Measurements from ENCODE around the gene EIF2B5. TPM values are rescaled to one million over a fixed set of nuclear protein-coding genes. Genes with fewer than 3 reads are reported as not detected.

Gene EIF2B5
- total RNA-seq, 2 donors from 2014 or later = 32.6 to 40.8 TPM

- ATAC-seq = no peak
- intact Hi-C loops (cut with DNase I, micrococcal nuclease) = no loop called here
- DNase-seq = no peak
These were observed 49.5 kb downstream of the EIF2B5 start for GRCh38 chr3:184184546-184185230.

GRCh38 chr3:184185461-184186183, 50.5 kb downstream of the EIF2B5 start:
- intact Hi-C loops (cut with DNase I, micrococcal nuclease) = no loop called here
- DNase-seq = peak; percentile 99
- ATAC-seq = peak; percentile 95

GRCh38 chr3:184186184-184186901, 51.2 kb downstream of the EIF2B5 start, which contains the start of gene ABCF3:
TSS of gene ABCF3 (plus strand) at chr3:184186199. CDS start at chr3:184186208, 9 bp downstream.
- intact Hi-C loops (cut with DNase I, micrococcal nuclease) = no loop called here
- peak; percentile 52 to 68 for DNase-seq
- ATAC-seq = peak; percentile 59

DNA sequence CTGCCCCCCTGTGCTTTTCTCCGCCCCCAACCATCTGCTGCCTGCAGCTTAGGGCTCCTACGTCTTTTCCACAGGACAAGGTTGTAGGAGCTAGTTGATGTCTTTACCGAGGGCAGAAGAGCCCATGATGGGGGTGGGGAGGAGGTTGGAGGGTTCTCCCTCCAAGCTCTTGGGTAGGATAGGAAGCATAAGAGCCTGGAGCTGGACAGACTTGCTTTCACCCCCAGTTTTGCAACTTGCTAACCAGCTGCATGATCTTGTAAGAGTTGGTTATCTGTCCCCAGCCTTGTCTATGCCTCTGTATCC, 51.7 kb downstream of the EIF2B5 start:
- DNase-seq (no peak), ATAC-seq (no peak)
- intact Hi-C loops (cut with DNase I, micrococcal nuclease) = no loop called here

GRCh38 chr3:184188080-184188479, 52.9 kb downstream of the EIF2B5 start:
- intact Hi-C loops (cut with DNase I, micrococcal nuclease) = no loop called here
- DNase-seq = no peak
- no peak for ATAC-seq

DNA sequence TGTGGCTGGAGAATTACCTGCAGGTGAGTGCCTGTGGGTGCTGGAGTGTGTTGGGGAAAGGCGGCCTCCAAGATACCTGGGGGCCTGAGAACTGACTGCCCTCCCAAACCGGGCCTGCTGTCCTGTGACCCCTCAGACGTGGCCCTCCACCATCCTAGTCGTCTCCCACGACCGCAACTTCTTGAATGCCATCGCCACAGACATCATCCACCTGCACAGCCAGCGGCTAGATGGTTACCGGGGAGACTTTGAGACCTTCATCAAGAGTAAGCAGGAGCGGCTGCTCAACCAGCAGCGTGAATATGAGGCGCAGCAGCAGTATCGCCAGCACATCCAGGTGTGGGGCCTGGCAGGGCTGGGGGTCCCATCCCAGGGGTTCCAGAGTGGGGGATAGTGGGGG, 54.3 kb downstream of the EIF2B5 start:
- ATAC-seq = no peak
- DNase-seq = no peak
- intact Hi-C loops (cut with DNase I, micrococcal nuclease) = no loop called here

GRCh38 chr3:184192889-184193288, 57.7 kb downstream of the EIF2B5 start:
- no peak for ATAC-seq
- intact Hi-C loops (cut with DNase I, micrococcal nuclease) = no loop called here
- no peak for DNase-seq

- intact Hi-C loops (cut with DNase I, micrococcal nuclease) = no loop called here
- ATAC-seq (no peak), DNase-seq (no peak)
These were observed 58.9 kb downstream of the EIF2B5 start for GRCh38 chr3:184193991-184194539.

Other genes with a start within 250 kb of the EIF2B5 start
- 10 to 100 TPM; 46.6 to 47.6 TPM for gene ABCC5, start 117.5 kb upstream of the EIF2B5 start, total RNA-seq
- not detected for gene HTR3D, start 103.6 kb upstream of the EIF2B5 start, total RNA-seq
- gene HTR3C, start 82.3 kb upstream of the EIF2B5 start, total RNA-seq = not detected
- gene HTR3E, start 38.3 kb upstream of the EIF2B5 start, total RNA-seq = under 1 TPM; 0.50 to 0.70 TPM
- 10 to 100 TPM; 63.2 to 66.3 TPM for gene DVL3, start 20.0 kb downstream of the EIF2B5 start, total RNA-seq
- gene AP2M1, start 39.5 kb downstream of the EIF2B5 start, total RNA-seq = 100 to 1,000 TPM; 211 to 219 TPM
- 10 to 100 TPM; 56.1 to 69.2 TPM for gene ABCF3, start 50.8 kb downstream of the EIF2B5 start, total RNA-seq
- gene VWA5B2, start 94.2 kb downstream of the EIF2B5 start, total RNA-seq = 1 to 10 TPM; 2.2 to 3.3 TPM
- gene ALG3, start 113.6 kb downstream of the EIF2B5 start, total RNA-seq = 10 to 100 TPM; 25.0 to 40.3 TPM
- 1 to 10 TPM; 3.5 to 5.3 TPM for gene EEF1AKMT4, start 114.3 kb downstream of the EIF2B5 start, total RNA-seq
- gene CAMK2N2, start 126.2 kb downstream of the EIF2B5 start, total RNA-seq = under 1 TPM in 1 of 2 donors, not detected in 1; 0.39 TPM
- gene ECE2, start 140.7 kb downstream of the EIF2B5 start, total RNA-seq = under 1 TPM; 0.20 to 0.24 TPM
- gene PSMD2, start 163.9 kb downstream of the EIF2B5 start, total RNA-seq = 100 to 1,000 TPM; 174 to 187 TPM
- gene EIF4G1, start 179.2 kb downstream of the EIF2B5 start, total RNA-seq = 100 to 1,000 TPM; 245 to 322 TPM
- 10 to 100 TPM; 16.2 to 20.9 TPM for gene FAM131A, start 202.2 kb downstream of the EIF2B5 start, total RNA-seq
- 10 to 100 TPM; 73.2 to 89.9 TPM for gene CLCN2, start 226.2 kb downstream of the EIF2B5 start, total RNA-seq
- gene POLR2H, start 226.4 kb downstream of the EIF2B5 start, total RNA-seq = 10 to 100 TPM; 96.7 to 96.8 TPM
- not detected for gene THPO, start 242.8 kb downstream of the EIF2B5 start, total RNA-seq
- 1 to 10 TPM; 2.1 to 2.6 TPM for gene CHRD, start 244.7 kb downstream of the EIF2B5 start, total RNA-seq

All from left colon (tissue), 2 donors.